IPS-NIHi7 (cell line): ENCODE results near the gene TTLL7.

Experiments
- DNase-seq: peaks from one replicate; pipeline ENCODE4 v3.0.0; 2012; ENCODE audit warnings: mixed read lengths; ENCODE audit errors: extremely low spot score

Gene TTLL7

DNA sequence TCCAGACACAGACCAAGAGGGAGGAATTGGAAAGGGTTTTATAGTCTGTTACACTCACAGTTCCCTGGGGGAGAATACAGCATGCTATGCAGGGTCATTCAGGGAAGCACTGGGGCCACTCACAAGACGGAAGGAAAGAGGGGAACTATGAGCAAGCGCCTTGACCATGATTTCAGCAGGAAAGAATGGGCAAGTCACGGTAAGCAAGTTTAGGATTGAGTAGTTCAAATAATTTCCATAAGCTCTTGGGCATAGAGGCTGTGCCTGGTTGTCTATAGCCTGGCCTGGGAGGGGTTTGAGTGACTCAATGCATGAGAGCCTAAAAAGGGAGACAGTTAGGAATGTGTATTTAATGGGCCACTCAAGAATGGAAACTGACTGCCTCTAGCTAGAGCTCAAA, 176.7 kb downstream of the TTLL7 start:
- DNase-seq = no peak

GRCh38 chr1:83819436-83819835, 179.5 kb downstream of the TTLL7 start:
- no peak for DNase-seq

GRCh38 chr1:83818916-83819315, 180.0 kb downstream of the TTLL7 start:
- DNase-seq = no peak

GRCh38 chr1:83816836-83817235, 182.1 kb downstream of the TTLL7 start:
- DNase-seq = no peak

DNA sequence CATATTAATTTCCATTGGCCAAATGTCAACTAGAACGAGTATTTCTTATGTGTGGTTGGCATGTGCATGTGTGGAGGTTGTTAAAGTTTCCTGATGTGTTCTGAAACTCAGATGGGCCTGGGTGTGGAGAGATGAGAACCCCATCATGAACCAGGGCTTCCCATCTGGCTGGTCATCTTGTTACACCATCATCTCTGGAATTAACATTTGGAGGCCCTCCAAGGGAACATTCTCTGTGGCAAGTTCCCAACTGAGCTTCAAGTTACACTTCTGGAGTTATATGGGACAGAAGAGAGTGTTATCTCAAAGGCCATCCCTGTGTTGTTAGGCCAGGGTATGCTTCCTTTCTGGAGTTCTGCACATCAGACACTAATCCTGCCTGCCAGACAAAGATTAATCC, 183.6 kb downstream of the TTLL7 start:
- DNase-seq = no peak
